NCI-H2107 treated with DMSO at 0.1 percent for 48 hours (cell line): ENCODE data around the gene TMEM214.

Experiments
- DNase-seq: peaks from one replicate; lab custom pipeline; 2025; ENCODE audit not compliant: unreplicated experiment; lab: John Stamatoyannopoulos, UW

TMEM214 gene

DNA sequence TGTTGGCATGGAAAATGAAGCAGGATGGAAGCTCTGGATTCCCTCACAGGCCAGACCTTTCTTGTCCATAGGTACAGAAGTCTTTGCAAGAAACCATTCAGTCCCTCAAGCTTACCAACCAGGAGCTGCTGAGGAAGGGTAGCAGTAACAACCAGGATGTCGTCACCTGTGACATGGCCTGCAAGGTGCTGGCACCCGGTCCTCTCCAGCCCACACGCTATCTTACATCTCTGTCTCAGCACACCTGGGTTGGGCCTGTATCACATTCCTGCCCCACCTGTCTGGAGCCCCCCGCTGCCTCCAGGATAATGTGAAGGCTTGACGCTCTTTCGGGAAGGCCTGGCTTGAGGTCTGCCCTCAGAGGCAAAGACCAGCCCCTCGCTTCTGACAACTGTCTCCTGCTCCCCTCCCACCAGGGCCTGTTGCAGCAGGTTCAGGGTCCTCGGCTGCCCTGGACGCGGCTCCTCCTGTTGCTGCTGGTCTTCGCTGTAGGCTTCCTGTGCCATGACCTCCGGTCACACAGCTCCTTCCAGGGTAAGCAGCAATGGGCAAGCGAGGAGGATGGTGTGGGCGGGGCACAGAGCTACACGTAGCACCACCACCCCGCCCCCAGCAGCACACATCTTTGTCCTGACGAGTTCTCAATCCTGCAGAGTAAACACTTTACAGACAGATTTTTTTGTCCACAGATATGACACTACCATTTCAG, 6.0 kb downstream of the TMEM214 start:
- no peak for DNase-seq

DNA sequence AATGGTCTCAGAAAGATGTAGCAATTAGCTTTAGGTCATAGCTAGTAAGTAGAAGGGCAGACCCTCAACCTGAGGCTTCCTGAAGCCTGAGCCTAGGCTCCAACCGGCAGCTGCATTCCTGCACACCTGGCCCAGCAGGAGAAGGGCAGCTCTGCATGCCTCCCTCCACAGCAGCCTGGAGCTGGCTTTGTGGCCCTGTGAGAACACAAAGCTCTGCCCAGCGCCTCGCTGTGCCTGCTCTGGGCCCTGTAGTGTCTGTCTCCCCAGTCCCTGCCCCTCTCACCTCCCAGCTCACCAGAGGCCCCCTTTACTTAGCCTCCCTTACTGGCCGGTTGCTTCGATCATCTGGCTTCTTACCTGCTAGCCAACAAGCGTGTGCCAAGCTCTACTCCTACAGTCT, 6.7 kb downstream of the TMEM214 start:
- DNase-seq = no peak

DNA sequence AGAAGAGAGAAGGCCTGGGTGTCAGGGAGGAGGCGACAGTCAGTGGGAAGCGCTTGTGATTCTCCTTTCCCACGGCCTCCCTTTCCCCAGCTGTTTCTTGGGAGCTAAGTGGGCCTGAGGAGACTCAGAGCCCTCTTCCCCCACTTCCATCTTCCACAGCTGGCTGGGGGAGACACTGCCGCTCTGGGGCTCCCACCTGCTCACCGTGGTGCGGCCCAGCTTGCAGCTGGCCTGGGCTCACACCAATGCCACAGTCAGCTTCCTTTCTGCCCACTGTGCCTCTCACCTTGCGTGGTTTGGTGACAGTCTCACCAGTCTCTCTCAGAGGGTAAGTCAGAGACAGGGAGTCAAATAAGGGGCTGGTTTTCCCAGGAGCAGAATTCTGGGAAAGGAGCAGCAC, 7.1 kb downstream of the TMEM214 start:
- DNase-seq = no peak

DNA sequence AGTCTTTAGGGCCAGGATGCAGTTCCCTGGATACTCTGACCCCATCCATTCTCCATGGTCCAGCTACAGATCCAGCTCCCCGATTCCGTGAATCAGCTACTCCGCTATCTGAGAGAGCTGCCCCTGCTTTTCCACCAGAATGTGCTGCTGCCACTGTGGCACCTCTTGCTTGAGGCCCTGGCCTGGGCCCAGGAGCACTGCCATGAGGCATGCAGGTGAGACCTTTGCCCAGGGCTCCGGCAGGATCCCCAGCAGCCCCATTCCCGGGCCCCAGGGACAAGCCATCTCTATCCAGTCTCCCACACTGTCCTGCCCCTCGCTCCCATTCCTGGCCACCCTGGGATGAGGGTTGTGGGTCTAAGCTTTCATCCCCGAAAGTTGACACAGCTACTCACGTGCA, 7.5 kb downstream of the TMEM214 start:
- no peak for DNase-seq

DNA sequence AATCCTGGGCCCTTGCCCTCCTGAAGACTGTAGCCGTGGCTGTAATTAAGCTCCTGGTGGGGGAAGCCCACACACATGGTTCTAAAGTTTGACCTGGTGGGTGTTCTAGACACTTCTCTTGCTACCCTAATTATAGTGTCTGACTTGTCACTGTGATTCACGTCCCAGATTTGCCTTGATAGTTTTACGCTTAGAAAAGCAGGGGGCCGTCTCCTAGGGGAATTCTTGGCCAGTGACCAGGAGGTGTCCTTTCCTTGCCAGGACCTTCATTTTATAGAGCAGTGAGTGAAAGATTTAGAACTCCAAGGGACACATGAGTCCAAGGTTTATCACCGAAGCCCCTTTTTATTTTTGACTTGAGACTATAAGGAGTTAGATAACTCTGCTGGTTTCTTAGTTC, 9.0 kb downstream of the TMEM214 start:
- DNase-seq = no peak

DNA sequence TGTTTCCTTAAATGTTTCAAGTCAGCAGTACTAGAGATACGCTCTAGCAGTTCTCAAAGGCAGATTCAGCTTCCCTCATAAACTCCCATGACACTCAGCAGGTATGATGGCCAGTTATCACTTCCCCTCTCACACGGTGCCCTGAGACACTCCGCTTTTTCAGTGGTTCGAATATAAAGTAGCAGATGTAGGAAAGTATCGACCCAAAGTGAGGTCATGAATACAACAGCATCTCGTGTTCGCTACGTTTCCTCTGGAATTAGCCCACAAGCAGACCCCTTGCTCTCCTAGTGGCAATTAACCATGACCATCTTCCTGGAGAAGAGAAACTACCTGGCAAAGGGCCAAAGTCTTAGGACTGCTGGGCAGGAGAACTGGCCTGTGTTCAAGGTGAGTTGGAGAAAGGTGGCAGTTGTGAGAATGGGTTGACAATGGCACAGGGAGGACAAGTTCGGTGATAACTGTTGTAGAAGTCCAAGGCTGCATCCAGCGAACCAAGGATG, 9.4 kb downstream of the TMEM214 start:
- DNase-seq = no peak

DNA sequence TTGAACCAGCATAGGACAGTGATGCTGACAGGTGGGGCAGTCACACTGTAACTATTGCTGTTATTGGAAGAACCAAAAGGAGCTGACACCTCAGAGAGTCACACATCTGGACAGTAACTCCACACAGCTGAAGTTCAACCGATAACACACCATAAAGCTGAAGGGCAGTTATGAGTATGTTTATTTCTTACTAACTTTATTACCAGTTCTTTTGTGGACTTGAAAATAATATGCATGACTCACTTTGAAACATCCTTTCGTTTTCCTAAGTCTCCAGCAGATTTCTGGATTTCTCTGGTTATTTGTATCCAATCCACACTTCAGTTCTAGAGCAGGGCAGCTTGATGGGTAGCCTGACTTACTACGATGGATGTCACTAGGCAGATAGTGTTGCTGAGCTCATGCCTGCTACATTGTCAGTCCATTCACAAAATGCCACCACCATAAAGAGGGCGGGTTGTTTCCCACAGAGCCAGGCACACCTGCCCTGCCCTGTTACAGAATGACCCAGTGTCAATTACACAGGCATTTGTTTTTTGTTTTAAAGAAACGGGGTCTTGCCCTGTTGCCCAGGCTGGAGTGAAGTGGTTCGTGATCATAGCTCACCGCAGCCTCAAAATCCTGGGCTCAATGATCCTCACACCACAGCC, 10.3 kb downstream of the TMEM214 start:
- DNase-seq = no peak

DNA sequence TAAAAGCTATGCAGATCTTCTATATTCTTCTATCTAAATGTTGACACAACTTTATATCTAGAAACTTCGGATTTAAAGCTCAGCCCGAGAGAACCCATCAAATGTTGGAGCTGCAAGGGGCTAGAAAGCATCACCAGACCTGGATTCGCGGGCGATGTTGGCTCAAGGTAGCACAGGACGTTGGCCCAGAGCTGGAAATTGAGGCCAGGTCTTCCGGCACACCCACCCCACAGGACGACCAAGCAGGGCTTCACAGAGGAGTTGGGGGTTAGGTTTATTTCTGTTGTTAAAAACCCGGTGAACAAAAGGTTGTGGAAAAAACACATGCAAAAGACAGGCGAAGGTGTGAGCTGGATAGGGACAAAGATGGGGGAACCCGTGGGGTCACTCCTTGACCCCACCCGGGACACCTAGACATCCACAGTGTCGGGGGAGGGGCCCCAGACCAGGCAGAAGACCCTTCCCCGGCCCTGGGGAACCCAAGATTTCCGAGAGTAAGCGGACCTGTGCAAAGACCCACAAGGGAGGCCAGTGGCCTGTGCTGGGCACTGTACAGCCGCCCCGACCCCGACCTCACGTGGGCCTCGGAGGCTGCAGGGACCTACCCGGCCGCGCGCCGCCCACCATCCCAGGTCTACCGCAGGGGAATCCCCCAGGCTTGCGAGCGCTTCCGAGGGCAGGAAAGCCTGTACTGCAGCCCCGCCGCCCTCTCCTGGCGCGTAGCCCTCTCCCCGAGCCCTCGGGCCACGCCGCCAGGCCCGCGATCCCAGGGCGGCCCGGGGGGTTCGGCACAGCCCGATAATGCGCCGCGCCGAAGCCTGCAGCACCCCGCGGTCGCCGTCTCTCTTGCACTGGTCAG, 16.9 kb downstream of the TMEM214 start:
- no peak for DNase-seq

DNA sequence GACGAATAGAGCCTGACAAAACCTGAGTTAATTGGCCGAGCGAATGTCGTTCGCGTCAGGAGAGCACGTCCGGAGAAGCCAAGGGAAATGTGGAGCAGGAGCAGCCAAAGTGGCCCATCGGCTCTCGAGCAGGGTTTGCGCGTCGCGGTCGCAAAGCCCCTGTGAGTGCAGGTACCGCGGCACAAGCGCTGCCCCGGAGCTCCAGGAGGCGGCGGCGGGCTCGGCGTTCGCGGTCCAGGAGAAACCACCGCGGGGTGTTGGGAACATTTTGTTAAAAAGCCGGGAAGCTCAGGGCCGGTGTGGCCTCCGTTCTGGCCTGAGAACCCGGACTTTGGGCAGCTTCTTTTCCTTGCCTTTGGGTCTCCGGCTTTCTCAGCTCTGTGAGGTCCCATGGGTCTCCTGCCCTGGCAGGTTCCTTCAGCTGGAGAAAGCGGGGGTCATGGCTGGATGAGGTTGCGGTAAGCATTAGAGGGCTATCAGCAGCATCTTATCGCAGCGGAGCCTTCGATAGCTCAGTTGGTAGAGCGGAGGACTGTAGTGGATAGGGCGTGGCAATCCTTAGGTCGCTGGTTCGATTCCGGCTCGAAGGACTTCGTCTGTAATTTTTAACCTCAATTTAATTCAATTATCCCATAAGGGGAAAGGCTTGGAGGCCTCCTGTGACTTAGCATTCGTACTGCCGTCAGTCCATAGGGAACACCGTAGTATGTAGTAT, 17.7 kb downstream of the TMEM214 start:
- peak; percentile 83 for DNase-seq

DNA sequence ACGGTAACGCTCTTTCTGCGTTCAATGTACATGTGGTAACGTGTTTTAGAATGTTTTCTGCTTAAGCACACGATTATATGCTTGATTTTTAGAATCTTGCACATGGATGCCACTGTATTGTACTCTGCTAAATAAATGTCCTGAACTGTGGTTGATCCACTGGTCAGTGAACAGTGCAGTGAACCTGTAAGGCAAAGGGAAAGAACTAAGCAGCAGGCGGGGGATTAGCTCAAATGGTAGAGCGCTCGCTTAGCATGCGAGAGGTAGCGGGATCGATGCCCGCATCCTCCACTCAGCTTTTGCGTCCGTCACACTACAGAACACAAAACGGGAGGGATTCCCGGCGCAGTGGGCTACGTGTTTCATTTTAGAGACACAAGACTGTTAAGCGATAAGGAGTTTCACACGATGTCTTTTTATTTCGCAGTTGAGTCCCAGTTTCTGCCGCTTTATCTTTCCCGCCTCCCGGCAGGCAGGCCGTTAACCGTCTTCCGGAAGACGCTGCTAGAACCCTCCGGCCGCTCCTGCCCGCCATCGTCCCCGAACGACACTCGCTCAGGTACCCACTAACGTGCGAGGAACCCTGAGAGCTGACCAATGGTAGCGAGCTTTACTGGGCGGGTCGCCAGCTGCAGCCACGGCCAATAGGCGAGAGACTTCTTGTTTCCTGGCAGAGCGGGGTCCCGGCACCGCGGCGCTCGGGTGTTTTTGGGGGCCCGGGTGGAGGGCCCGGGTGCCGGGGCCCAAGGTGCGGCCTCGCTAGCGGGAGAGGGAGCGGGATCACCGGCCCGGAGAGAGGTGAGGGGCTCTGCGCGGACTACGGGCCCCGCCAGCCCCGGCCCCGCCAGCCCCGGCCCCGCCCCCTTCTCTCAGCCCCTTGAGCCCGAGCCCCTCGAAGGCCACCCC, 18.5 kb downstream of the TMEM214 start, which contains the start of gene AGBL5:
AGBL5 (plus strand) TSS at position 673 of the 906 bp plus-strand sequence. CDS start 1,291 bp downstream, outside the sequence.
- peak; percentile 75 for DNase-seq

DNA sequence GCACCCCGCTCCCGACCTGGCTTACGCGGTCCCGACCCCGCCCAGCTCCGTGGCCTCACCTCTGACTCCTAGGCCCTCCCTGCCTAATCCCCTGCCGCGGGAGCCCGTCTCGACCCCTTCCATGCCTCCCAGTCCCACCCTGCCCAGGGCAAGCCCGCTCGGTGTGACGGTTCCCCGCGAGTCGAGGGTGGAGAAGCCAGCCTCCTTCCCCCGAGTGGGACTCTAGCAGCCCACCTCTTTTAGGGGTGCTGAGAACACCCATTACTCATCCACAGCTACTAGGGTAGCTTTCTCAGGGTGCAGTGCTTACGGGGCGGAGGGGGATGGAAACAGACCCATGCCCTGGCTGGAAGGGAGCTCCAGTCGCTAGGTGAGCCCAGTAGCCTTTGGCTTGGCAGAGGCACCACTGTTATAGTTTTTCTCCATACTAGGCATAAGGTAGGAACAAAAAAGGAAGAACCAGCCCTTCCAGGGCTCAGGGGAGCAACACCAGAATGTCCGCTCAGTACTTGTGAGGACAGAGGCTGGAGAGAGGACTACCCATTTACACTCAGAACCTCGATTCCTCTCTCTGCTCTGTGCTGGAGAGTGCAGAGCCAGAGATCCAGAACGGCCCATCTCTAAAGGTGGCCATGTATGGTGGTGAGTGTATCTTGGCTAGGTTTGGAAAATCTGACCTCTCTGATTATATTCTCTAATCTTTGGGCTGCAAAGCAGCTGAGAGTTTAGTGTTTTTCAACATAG, 19.3 kb downstream of the TMEM214 start:
- DNase-seq = no peak

DNA sequence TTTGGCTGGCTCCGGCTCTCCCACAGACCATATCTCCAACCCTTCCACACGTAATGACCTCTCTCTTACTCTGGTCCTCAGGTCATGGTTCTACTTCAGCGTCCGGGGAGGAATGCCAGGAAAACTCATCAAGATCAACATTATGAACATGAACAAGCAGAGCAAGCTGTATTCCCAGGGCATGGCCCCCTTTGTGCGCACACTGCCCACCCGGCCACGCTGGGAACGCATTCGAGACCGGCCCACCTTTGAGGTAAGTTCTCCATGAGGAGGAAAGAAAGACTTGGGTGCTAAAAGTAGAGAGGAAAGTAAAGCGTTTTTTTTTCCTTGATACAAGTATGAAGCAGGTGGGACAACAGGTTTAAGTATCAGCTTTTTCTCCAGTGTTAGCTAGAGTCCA, 20.6 kb downstream of the TMEM214 start:
- DNase-seq = no peak

DNA sequence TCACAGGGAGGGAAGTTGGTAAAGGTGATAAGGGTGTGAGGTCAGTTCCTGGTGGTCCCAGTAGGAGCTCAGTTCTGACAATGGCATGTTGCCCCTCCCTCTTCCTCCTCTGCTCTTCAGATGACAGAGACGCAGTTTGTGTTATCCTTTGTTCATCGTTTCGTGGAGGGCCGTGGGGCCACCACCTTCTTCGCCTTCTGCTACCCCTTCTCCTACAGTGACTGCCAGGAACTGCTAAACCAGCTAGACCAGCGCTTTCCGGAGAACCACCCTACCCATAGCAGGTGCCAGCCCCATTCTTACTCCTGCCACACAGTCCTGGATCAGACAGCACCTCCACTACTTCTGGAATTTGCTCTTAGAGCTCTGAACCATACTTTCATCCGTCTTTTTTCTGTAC, 21.0 kb downstream of the TMEM214 start:
- no peak for DNase-seq

DNA sequence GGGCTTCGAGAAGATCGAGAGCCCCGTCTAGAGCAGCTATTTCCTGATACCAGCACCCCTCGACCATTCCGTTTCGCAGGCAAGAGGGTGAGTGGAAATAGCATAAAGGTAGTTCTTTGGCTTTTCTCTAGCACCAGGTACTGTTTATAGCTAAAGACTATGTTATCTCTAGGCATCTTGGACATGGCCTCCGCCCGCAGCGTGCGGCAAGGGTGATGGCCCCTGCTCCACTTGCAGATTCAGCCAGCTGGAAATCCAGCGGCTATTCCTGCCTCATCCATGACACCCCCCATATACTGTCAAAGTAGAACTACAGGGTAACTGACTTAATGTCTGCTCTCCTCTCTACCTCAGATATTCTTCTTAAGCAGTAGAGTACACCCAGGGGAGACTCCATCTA, 22.0 kb downstream of the TMEM214 start:
- DNase-seq = no peak

DNA sequence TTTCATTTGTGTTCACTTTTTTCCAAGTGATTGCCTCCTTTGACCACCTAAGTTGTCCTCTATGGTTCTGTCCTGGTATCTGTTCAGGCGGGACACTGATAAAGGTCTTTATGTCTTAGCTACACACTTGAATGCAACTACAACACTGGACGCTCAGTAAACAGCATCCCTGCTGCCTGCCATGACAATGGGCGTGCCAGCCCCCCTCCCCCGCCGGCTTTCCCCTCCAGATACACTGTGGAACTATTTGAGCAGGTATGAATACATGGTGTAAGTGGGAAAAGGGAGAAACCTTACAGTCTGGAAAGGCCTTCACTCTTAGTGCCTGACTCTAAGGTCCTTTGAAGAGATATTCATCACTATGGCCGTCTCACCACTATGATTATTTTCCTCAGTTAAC, 24.4 kb downstream of the TMEM214 start:
- no peak for DNase-seq

DNA sequence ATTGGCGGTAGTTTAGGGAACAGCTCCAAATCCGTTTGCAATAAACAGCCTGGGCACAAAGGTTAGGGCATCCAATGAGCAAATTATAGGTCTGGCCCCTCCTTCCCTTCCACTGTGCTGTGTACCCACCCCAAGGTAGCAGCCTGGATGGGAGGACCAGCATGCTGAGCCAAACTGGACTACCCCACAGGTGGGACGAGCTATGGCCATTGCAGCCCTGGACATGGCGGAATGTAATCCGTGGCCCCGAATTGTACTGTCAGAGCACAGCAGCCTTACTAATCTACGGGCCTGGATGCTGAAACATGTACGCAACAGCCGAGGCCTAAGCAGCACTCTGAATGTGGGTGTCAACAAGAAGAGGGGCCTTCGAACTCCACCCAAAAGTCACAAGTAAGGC, 25.4 kb downstream of the TMEM214 start:
- no peak for DNase-seq

DNA sequence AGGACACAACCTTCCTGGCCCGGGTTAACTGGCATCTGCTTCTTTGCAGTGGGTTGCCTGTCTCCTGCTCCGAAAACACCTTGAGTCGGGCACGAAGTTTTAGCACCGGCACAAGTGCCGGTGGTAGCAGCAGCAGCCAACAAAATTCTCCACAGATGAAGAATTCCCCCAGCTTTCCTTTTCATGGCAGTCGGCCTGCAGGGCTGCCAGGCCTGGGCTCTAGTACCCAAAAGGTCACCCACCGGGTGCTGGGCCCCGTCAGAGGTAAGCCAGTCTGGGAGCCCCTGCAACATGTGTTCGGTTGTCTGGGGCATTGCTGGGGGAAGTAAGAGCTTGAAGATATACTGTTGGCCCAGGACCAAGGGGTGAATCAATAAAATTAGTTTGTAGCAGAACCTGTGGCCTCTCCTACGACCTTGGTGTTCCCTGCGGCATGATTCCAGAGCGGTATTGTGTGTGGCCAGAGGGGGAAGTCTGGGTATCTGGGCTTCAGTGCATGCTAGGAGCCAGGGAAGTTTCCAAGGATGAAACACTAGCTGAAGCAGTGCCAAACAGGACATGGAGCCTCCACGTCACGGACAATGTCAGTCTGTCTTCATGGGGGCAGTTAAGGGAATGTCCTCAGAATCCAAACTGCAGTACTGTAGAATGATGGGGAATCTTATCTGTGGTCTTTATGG, 26.5 kb downstream of the TMEM214 start:
- no peak for DNase-seq

DNA sequence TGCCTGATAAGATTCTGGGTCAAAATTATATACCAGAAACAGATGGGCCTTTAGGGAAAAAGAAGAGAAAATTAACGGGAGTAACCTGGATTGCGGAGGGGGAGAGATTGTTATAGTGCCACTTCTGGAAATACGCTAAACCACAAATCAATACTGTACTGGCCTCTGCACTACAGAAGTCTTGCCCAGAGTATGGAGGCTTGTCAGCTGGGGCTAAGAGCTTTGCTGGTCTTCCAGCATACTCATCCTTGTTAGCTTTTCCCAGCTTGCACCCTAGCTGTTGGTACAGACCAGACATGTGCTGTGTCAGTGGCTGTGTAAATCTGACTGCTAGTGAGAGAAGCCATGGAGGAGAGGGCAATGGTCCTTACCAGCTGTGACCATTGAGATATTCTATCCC, 27.6 kb downstream of the TMEM214 start:
- peak; percentile 84 for DNase-seq

DNA sequence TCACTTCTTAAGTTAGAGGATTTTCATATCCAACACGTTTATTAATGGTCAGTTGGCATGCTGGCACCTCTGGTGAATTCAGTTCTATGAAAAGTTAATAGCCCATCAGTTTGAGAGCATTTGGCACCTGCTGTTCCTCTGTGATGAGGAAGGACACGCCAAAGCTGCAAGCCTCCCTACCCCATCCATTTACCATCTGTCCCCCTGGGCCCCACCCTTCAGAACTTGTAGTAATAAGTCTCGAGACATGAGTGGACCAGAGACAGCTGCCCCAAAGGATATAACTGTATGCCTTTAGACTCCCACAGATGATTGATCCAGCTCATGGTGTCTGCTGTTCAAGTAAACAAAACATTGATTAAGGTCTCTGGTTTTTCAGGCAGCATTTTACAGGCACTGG, 32.4 kb downstream of the TMEM214 start:
- DNase-seq = no peak
